HG03025 (cell line): ENCODE data around the gene BEST1.
"Not testable (repeated sequence)": the region's sequence is repeated elsewhere in the genome, so short reads cannot be mapped to it uniquely, and the experiment has no call there.

Experiments used
- ATAC-seq: cut with Tn5 transposase; IDR thresholded peaks from one replicate; pipeline ENCODE4 v1.9.1; 2021; ENCODE audit warnings: mild to moderate bottlenecking, moderate library complexity; ENCODE audit not compliant: unreplicated experiment, low FRiP score

BEST1 gene

GRCh38 chr11:61946894-61947293 is 3.3 kb upstream of the BEST1 start:
- ATAC-seq: no peak

GRCh38 chr11:61947486-61948210 is 2.5 kb upstream of the BEST1 start:
- ATAC-seq: no peak

DNA sequence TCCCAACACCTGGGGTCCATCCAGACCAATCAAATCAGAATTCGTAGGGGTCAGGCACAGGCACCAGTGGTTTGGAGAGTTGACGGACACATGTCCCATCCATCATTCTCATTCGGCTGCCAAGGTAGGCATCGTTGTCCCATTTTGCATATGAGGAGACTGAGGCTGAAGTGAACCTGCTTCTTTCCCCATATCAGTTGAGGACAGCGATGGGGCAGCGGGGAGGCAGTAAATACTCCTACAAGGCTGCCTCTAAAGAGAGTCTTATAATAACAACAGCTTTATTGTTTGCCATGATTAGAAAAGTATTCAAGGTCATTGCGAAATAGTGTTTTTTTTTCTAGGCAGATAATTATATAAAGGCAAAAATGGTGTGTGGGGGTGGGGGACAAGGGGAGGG is 1.6 kb upstream of the BEST1 start:
- no peak for ATAC-seq

DNA sequence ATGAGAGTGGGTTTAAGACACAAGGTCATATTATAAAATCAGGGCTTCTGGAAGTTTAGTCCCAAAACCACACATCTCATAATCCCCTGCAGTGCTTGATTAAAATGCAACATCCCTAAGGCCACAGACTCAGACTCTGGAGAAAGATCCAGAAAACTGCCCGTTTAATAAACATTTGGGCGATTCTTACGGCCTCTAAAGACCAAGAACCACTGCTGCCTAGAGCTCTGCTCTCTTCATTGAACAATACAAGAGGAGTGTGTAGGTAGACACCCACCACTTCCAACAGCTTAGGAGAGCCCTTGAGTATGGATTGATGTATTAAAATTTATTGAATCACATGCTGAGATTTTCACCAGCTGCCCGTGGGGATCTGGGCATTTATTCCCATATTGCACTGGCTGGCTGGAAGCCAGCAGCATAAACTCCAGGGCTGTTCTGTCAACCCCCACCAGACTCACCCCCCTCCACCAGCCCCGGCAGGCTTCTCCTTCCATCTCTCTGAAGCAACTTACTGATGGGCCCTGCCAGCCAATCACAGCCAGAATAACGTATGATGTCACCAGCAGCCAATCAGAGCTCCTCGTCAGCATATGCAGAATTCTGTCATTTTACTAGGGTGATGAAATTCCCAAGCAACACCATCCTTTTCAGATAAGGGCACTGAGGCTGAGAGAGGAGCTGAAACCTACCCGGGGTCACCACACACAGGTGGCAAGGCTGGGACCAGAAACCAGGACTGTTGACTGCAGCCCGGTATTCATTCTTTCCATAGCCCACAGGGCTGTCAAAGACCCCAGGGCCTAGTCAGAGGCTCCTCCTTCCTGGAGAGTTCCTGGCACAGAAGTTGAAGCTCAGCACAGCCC is 749 bp upstream of the BEST1 start:
- no peak for ATAC-seq

DNA sequence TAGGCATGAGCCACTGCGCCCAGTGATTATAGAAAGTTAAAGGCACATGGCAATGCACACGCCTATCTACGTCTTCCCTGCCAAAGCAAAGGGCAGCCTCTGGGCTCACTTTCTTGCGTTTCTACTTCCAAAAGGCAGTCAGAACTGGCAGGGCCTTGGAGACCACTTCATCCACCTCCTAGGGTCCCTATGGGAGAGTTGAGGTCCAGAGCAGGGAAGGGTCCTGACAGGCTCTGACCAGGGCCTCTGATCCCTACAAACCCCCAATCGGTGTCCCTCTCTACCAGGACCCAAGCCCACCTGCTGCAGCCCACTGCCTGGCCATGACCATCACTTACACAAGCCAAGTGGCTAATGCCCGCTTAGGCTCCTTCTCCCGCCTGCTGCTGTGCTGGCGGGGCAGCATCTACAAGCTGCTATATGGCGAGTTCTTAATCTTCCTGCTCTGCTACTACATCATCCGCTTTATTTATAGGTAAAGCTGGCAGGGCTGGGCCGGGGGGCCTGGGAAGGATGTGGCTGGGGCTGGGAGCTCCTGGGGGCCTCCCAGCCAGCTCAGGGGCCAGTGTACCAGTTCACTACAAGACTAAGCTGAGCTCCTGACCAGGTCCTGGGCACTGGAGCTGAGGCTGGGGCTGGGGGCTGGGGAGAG is 1.5 kb downstream of the BEST1 start:
- no peak for ATAC-seq

GRCh38 chr11:61952882-61953281 is 2.7 kb downstream of the BEST1 start:
- no peak for ATAC-seq

DNA sequence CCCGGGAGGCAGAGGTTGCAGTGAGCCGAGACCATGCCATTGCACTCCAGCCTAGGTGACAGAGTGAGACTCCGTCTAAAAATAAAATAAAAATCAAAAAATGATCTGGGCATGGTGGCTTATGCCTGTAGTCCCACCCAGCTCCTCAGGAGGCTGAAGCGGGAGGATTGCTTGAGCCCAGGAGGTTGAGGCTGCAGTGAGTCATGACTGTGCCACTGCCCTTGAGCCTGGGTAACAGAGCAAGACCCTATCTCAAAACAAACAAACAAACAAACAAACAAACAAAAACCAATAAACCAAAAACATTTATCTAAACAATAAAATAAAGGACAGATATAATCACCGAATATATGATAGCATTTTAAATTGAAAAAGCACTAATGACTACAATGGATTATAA is 3.5 kb downstream of the BEST1 start:
- not testable (repeated sequence) for ATAC-seq

DNA sequence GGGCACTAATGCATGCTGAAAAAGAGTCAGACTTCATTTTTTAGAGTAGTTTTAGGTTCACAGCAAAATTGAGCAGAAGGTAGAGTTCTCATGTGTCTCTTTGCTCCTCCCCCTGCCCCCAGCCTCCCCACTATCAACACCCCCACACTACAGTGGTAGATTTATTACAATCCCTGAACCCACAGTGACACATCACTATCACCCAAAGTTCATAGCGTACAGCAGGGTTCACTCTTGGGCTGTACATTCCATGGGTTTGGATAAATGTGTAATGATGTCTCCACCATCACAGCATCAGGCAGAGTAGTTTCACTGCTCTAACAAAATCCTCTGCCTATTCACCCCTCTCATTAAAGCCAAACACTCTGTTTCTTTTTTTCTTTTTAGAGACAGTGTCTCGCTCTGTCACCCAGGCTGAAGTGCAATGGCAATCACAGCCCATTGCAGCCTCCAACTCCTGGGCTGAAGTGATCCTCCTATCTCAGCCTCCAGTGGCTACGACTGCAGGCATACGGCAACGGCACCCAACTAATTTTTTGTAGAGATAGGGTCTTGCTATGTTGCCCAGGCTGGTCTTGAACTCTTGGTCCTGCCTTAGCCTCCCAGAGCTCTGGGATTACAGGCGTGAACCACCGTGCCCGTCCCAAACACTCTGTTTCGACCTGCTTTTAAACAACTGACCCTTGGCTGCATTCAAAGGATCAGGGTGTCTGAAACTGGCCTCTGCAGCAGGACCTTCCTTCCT is 4.1 kb downstream of the BEST1 start:
- no peak for ATAC-seq

- ATAC-seq: no peak
These were observed 4.8 kb downstream of the BEST1 start for GRCh38 chr11:61954851-61955421.

GRCh38 chr11:61955422-61956135 is 5.4 kb downstream of the BEST1 start:
- ATAC-seq: no peak

DNA sequence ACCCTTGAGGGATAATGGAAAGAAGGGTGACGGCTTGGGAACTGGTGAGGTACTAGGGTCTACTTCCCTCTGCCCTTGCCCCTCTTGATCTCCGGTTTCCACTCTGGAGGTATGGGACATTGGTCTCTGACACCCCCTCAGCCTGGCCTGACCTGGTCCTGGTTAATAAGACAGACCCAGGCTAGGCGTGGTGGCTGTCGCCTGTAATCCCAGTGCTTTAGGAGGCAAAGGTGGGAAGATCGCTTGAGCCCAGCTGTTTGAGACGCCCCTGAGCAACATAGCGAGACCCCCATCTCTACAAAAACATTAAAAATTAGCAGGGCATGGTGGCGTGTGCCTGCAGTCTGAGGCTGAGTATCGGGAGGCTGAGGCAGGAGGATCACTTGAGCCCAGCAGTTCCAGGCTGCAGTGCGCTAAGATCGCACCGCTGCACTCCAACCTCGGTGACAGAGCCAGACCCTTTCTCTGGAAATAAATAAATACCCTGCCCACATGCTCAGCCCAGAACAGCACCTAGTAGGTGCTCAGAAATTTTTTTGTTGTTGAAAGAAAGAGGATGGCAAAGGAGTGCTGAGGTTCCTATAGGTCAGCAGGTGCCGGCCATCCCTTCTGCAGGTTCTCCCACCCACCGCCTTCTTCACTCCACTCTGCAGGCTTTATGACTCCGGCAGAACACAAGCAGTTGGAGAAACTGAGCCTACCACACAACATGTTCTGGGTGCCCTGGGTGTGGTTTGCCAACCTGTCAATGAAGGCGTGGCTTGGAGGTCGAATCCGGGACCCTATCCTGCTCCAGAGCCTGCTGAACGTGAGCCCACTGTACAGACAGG is 6.3 kb downstream of the BEST1 start:
- no peak for ATAC-seq

GRCh38 chr11:61957021-61957770 is 7.0 kb downstream of the BEST1 start:
- no peak for ATAC-seq

DNA sequence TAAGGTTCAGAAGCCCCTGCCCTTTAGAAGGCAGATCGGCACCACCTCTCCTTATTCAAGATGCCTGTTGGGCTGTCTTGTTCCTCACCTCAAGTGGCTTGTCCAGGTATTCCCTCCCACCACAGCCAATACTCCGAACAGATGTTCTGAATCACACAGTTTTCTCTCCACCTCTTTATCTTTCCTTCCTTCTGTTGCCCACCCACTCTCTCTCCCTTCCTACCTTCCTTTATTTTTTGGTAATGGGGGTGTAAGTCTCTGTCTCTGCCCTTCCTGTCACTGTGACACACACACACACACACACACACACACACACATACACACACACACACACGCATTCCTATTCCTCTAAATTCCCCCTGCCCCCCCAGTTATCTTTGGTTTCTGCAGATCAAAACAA is 8.4 kb downstream of the BEST1 start:
- no peak for ATAC-seq

DNA sequence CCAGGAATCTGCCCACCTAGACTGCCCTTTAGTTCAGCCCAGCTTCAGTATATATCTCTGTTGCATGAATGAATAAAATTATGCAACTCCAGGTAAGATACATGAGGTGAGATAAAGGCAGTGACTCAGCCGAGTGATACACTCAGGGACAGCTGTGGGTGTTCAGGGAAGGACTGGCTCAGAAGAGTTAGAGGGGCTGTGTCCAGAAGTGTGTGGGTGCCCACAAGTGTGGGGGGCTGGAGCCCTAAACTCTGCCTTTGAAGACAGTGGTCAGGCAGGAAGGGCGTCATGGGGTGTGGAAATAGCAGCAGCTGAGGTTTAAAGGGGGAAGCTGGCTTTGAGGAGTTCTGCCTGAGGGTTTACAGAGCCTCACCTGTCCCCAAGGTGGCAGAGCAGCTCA is 9.0 kb downstream of the BEST1 start:
- no peak for ATAC-seq

DNA sequence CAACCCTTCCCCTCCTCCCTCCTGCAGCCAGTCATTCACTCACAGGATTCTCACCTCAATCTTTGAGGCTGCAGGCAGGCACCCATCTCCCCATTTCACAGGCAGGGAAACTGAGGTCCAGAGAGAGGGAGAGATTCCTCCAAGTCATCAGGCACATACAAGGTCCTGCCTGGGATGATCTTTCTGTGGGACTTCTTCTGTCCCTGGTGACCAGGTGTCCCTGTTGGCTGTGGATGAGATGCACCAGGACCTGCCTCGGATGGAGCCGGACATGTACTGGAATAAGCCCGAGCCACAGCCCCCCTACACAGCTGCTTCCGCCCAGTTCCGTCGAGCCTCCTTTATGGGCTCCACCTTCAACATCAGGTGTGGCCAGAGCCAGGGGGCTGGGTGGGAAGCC is 9.5 kb downstream of the BEST1 start:
- ATAC-seq: no peak

DNA sequence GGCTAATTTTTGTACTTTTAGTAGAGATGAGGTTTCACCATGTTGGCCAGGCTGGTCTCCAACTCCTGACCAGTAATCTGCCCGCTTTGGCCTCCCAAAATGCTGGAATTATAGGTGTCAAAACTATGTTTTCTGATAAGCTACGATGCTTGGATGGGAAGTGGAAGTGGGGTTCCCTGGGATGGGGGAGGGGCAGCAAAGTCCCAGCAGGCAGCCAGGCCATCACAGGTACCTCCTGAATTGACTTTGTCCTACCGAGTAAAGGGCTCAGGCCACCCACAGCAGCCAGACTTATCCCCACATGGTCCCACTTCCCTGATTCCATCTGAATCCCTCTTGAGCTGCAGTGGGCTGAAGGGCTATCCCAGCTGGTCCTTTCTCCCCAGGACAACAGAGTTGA is 10.4 kb downstream of the BEST1 start:
- no peak for ATAC-seq

- no peak for ATAC-seq
These were observed 11.5 kb downstream of the BEST1 start for GRCh38 chr11:61961570-61962212.
